Tibial nerve (tissue), 3 donors: ENCODE results near the gene NOXRED1.

Source experiments
- POLR2A ChIP-seq, 2 donors: fragments of 450-650 bp; IDR thresholded peaks; one replicate each; pipeline ENCODE4 v1.6.1; 2017; ENCODE audit warnings: antibody characterized with exemption in 2 of 2, mild to moderate bottlenecking in 2 of 2, moderate library complexity in 2 of 2
- TF ChIP-seq, protein P1 (sequence below), 5 experiments: fragments of 200-600 bp in 3 of 5; fragments of 450-650 bp in 2 of 5; sonication (generic) in 3 of 5; IDR thresholded peaks; one replicate each; pipeline ENCODE4 v1.5.1; 2016 to 2019; ENCODE audit warnings: antibody characterized with exemption in 5 of 5, mild to moderate bottlenecking in 3 of 5, moderate library complexity in 2 of 5

- TF ChIP-seq, protein P1, sequence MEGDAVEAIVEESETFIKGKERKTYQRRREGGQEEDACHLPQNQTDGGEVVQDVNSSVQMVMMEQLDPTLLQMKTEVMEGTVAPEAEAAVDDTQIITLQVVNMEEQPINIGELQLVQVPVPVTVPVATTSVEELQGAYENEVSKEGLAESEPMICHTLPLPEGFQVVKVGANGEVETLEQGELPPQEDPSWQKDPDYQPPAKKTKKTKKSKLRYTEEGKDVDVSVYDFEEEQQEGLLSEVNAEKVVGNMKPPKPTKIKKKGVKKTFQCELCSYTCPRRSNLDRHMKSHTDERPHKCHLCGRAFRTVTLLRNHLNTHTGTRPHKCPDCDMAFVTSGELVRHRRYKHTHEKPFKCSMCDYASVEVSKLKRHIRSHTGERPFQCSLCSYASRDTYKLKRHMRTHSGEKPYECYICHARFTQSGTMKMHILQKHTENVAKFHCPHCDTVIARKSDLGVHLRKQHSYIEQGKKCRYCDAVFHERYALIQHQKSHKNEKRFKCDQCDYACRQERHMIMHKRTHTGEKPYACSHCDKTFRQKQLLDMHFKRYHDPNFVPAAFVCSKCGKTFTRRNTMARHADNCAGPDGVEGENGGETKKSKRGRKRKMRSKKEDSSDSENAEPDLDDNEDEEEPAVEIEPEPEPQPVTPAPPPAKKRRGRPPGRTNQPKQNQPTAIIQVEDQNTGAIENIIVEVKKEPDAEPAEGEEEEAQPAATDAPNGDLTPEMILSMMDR (IDR thresholded peaks at IDR 0.05): no peak
- TF ChIP-seq POLR2A (IDR thresholded peaks at IDR 0.05): no peak
Observed at GRCh38 chr14:77406718-77407117, 16.6 kb downstream of the NOXRED1 start.
